ENCODE data around the gene REPS2.

REPS2 gene

DNA sequence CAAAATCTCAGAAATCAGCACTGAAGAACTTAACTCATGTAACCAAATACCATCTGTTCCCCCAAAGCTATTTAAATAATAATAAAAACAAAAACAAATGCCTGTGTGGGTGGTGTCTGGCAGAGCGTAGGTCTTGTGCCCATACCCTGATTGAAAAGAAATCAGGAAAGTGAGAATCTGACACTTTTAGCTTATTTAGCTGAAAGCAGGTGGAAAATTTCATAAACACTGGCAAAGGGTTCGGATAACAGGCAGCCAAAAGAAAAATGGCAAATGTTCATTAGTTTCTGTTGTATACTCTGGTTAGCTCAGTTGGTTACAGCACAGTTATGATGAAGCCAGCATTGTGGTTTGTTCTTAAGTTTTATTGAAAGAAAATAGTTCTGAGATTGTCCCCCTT, 48.3 kb downstream of the REPS2 start:
- Histone ChIP-seq H3K4me2 (ENCODE audit: low read length) (no peak overlapping the region), H3K18ac (ENCODE audit: low read length) (no peak overlapping the region), H3K56ac (ENCODE audit: low read length) (no peak overlapping the region), H3K79me1 (ENCODE audit: low read length) (no peaks in the 10 kb centered on the region), H3K36me3 (ENCODE audit: control insufficient read depth, insufficient read depth, low read length) (no peaks in the 10 kb centered on the region), H3K4me1 (ENCODE audit: control insufficient read depth, low read depth, low read length) (no peaks in the 10 kb centered on the region), H2BK5ac (ENCODE audit: low read length) (no peak overlapping the region), H2AK5ac (ENCODE audit: low read length) (no peak overlapping the region), H2BK120ac (ENCODE audit: low read depth, low read length) (no peak overlapping the region), H4K5ac (ENCODE audit: low read length) (no peak overlapping the region), H3K23ac (ENCODE audit: low read length) (no peak overlapping the region), H4K8ac (ENCODE audit: low read depth, low read length) (no peak overlapping the region), H2BK15ac (replicated peaks; ENCODE audit: low read depth) (no peak overlapping the region), H3K27me3 (ENCODE audit: insufficient read depth, low read length, poor library complexity) (no peaks in the 10 kb centered on the region), H3K4me3 (ENCODE audit: low read length) (no peak overlapping the region), H3K9ac (ENCODE audit: low read length) (no peak overlapping the region), H3K4ac (ENCODE audit: low read depth, low read length) (no peak overlapping the region), H3K79me2 (ENCODE audit: control insufficient read depth, insufficient read depth, low read length) (no peaks in the 10 kb centered on the region), H3K27ac (ENCODE audit: low read depth, low read length) (no peak overlapping the region)
- DNase-seq = no peak
- no CpG with 5 or more reads among the region's 2 CpGs for WGBS (ENCODE audit: extremely low coverage, insufficient coverage, low lambda C conversion rate)

DNA sequence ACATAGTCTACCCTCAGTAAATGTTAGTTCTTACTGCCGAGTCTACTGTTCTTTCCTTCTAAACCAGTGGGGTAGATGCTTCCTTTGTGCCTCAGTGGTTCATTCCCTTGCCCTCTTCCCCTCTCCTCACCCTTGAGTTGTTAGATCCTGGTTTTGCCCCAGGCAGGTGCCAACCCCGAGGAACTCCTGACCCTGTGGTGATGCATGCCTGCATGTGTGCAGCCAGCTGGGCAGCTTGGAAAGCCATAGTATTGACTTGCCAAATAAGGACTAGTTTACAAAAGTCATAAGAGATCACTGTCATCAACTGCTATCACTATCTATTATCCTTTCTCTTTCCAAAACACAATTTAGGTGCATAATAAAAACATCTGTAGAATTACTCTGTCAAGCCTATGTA, 50.9 kb downstream of the REPS2 start:
- H2BK120ac ChIP-seq (ENCODE audit: low read depth, low read length) = no peak overlapping the region
- no peak overlapping the region for H3K4me2 ChIP-seq (ENCODE audit: low read length)
- H3K4me1 ChIP-seq (ENCODE audit: control insufficient read depth, low read depth, low read length) = no peaks in the 10 kb centered on the region
- no peak overlapping the region for H4K8ac ChIP-seq (ENCODE audit: low read depth, low read length)
- H3K27me3 ChIP-seq (ENCODE audit: insufficient read depth, low read length, poor library complexity) = no peaks in the 10 kb centered on the region
- H2BK5ac ChIP-seq (ENCODE audit: low read length) = no peak overlapping the region
- H3K27ac ChIP-seq (ENCODE audit: low read depth, low read length) = no peak overlapping the region
- H4K5ac ChIP-seq (ENCODE audit: low read length) = no peak overlapping the region
- no peaks in the 10 kb centered on the region for H3K36me3 ChIP-seq (ENCODE audit: control insufficient read depth, insufficient read depth, low read length)
- H3K18ac ChIP-seq (ENCODE audit: low read length) = no peak overlapping the region
- H3K79me1 ChIP-seq (ENCODE audit: low read length) = no peaks in the 10 kb centered on the region
- WGBS (ENCODE audit: extremely low coverage, insufficient coverage, low lambda C conversion rate) = no CpG with 5 or more reads among the region's 2 CpGs
- no peak overlapping the region for H3K4ac ChIP-seq (ENCODE audit: low read depth, low read length)
- H2AK5ac ChIP-seq (ENCODE audit: low read length) = no peak overlapping the region
- H3K9ac ChIP-seq (ENCODE audit: low read length) = no peak overlapping the region
- H3K23ac ChIP-seq (ENCODE audit: low read length) = no peak overlapping the region
- H3K79me2 ChIP-seq (ENCODE audit: control insufficient read depth, insufficient read depth, low read length) = no peaks in the 10 kb centered on the region
- no peak overlapping the region for H3K4me3 ChIP-seq (ENCODE audit: low read length)
- no peak overlapping the region for H2BK15ac ChIP-seq (replicated peaks; ENCODE audit: low read depth)
- H3K56ac ChIP-seq (ENCODE audit: low read length) = no peak overlapping the region
- no peak for DNase-seq

DNA sequence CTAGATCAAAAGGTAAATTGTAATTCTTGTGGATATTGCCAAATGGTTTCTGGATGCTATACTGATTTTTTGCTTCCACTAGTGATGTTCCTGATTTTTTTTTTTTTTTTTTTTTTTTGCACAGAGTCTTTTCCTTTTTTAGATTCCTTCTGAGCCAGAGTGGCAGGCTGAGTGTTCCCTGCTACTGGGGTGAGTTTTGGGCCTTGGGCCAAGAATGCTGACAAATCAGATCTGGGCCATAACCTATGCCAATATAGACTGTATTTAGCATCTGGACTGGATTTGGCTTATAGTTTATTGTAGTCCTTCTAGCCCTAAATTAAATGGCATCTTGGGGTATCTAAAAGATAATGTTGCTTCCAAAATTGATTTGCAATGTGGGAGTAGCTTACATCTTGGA, 52.8 kb downstream of the REPS2 start:
- no peak for DNase-seq
- Histone ChIP-seq H3K27ac (ENCODE audit: low read depth, low read length) (no peak overlapping the region), H3K27me3 (ENCODE audit: insufficient read depth, low read length, poor library complexity) (no peaks in the 10 kb centered on the region)

DNA sequence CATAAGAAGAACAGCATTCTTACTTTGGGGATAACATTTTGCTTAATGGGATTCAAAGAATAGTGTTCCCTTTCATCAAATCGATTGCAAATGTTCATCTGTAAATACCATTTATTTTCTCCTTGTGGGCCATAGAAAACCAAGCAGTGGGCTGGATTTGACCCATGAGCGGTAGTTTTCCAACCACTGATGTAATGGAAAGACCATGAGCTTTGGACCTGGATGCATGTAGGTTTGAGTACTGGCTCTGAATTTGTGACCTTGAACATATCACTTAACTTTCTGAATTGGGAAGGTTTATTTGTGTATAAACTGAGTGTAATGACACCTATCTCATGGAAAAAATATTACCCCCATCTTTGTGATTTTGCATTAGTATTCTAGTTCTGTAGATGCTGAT, 54.3 kb downstream of the REPS2 start:
- Histone ChIP-seq H3K27me3 (ENCODE audit: insufficient read depth, low read length, poor library complexity) (no peaks in the 10 kb centered on the region), H3K4me2 (ENCODE audit: low read length) (no peak overlapping the region), H3K9ac (ENCODE audit: low read length) (no peak overlapping the region), H4K5ac (ENCODE audit: low read length) (no peak overlapping the region), H3K27ac (ENCODE audit: low read depth, low read length) (no peak overlapping the region), H3K4me3 (ENCODE audit: low read length) (no peak overlapping the region), H3K4me1 (ENCODE audit: control insufficient read depth, low read depth, low read length) (no peaks in the 10 kb centered on the region), H3K79me2 (ENCODE audit: control insufficient read depth, insufficient read depth, low read length) (no peaks in the 10 kb centered on the region), H3K18ac (ENCODE audit: low read length) (no peak overlapping the region), H3K79me1 (ENCODE audit: low read length) (no peaks in the 10 kb centered on the region), H2AK5ac (ENCODE audit: low read length) (no peak overlapping the region), H3K36me3 (ENCODE audit: control insufficient read depth, insufficient read depth, low read length) (no peaks in the 10 kb centered on the region), H2BK15ac (replicated peaks; ENCODE audit: low read depth) (no peak overlapping the region), H3K23ac (ENCODE audit: low read length) (no peak overlapping the region), H2BK5ac (ENCODE audit: low read length) (no peak overlapping the region), H3K4ac (ENCODE audit: low read depth, low read length) (no peak overlapping the region), H4K8ac (ENCODE audit: low read depth, low read length) (no peak overlapping the region), H3K56ac (ENCODE audit: low read length) (no peak overlapping the region), H2BK120ac (ENCODE audit: low read depth, low read length) (no peak overlapping the region)
- no CpG with 5 or more reads among the region's 2 CpGs for WGBS (ENCODE audit: extremely low coverage, insufficient coverage, low lambda C conversion rate)
- DNase-seq = no peak

More for the DNA sequence above, 52.8 kb downstream of the REPS2 start:
- H2BK120ac ChIP-seq (ENCODE audit: low read depth, low read length) = no peak overlapping the region
- H2AK5ac ChIP-seq (ENCODE audit: low read length) = no peak overlapping the region
- H3K4me2 ChIP-seq (ENCODE audit: low read length) = no peak overlapping the region
- H3K9ac ChIP-seq (ENCODE audit: low read length) = no peak overlapping the region
- H3K4ac ChIP-seq (ENCODE audit: low read depth, low read length) = no peak overlapping the region
- no peak overlapping the region for H2BK5ac ChIP-seq (ENCODE audit: low read length)
- no peak overlapping the region for H2BK15ac ChIP-seq (replicated peaks; ENCODE audit: low read depth)
- no peak overlapping the region for H3K56ac ChIP-seq (ENCODE audit: low read length)
- H4K8ac ChIP-seq (ENCODE audit: low read depth, low read length) = no peak overlapping the region
- H3K36me3 ChIP-seq (ENCODE audit: control insufficient read depth, insufficient read depth, low read length) = no peaks in the 10 kb centered on the region
- no peaks in the 10 kb centered on the region for H3K4me1 ChIP-seq (ENCODE audit: control insufficient read depth, low read depth, low read length)
- H3K79me2 ChIP-seq (ENCODE audit: control insufficient read depth, insufficient read depth, low read length) = no peaks in the 10 kb centered on the region
- no peak overlapping the region for H3K23ac ChIP-seq (ENCODE audit: low read length)
- no peak overlapping the region for H4K5ac ChIP-seq (ENCODE audit: low read length)
- H3K79me1 ChIP-seq (ENCODE audit: low read length) = no peaks in the 10 kb centered on the region
- no peak overlapping the region for H3K18ac ChIP-seq (ENCODE audit: low read length)
- no peak overlapping the region for H3K4me3 ChIP-seq (ENCODE audit: low read length)

DNA sequence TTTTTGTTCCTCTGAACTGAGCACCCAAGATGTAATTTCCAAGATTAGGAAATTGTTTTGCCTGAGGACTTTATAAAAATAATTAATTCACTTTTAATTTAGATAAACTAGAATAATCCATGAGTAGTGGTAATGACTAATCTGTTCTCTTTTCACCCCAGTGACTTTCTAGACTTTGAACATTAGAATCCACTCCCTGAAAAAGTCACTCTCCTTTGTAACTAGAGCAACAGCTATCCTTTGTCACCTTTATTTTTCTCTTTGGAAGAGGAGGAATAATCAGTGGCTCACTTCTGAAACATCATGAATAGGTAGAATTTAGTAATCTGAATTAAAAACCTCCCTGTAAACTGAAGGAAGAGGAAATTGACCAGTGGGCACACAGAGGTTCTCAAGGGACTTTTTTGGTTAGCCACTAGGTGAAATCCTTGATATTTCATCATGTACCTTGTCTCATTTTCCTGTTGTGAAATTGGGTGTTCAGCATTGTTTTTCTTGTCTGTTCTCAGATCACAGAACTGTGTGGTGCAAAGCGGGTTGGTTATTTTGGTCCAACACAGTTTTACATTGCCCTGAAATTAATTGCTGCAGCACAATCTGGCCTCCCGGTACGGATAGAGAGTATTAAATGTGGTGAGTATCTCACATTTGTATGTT, 59.4 kb downstream of the REPS2 start:
- Histone ChIP-seq H3K4me2 (ENCODE audit: low read length) (no peak overlapping the region), H3K4me3 (ENCODE audit: low read length) (no peak overlapping the region), H3K27me3 (ENCODE audit: insufficient read depth, low read length, poor library complexity) (no peaks in the 10 kb centered on the region), H3K36me3 (ENCODE audit: control insufficient read depth, insufficient read depth, low read length) (no peaks in the 10 kb centered on the region), H3K27ac (ENCODE audit: low read depth, low read length) (no peak overlapping the region), H3K4me1 (ENCODE audit: control insufficient read depth, low read depth, low read length) (no peaks in the 10 kb centered on the region), H2BK15ac (replicated peaks; ENCODE audit: low read depth) (no peak overlapping the region), H3K56ac (ENCODE audit: low read length) (no peak overlapping the region), H3K23ac (ENCODE audit: low read length) (no peak overlapping the region), H3K9ac (ENCODE audit: low read length) (no peak overlapping the region), H2AK5ac (ENCODE audit: low read length) (no peak overlapping the region), H2BK120ac (ENCODE audit: low read depth, low read length) (no peak overlapping the region), H3K18ac (ENCODE audit: low read length) (no peak overlapping the region), H4K8ac (ENCODE audit: low read depth, low read length) (no peak overlapping the region), H2BK5ac (ENCODE audit: low read length) (no peak overlapping the region), H4K5ac (ENCODE audit: low read length) (no peak overlapping the region), H3K79me2 (ENCODE audit: control insufficient read depth, insufficient read depth, low read length) (no peaks in the 10 kb centered on the region), H3K4ac (ENCODE audit: low read depth, low read length) (no peak overlapping the region), H3K79me1 (ENCODE audit: low read length) (no peaks in the 10 kb centered on the region)
- no peak for DNase-seq
- no CpG with 5 or more reads among the region's 3 CpGs for WGBS (ENCODE audit: extremely low coverage, insufficient coverage, low lambda C conversion rate)

DNA sequence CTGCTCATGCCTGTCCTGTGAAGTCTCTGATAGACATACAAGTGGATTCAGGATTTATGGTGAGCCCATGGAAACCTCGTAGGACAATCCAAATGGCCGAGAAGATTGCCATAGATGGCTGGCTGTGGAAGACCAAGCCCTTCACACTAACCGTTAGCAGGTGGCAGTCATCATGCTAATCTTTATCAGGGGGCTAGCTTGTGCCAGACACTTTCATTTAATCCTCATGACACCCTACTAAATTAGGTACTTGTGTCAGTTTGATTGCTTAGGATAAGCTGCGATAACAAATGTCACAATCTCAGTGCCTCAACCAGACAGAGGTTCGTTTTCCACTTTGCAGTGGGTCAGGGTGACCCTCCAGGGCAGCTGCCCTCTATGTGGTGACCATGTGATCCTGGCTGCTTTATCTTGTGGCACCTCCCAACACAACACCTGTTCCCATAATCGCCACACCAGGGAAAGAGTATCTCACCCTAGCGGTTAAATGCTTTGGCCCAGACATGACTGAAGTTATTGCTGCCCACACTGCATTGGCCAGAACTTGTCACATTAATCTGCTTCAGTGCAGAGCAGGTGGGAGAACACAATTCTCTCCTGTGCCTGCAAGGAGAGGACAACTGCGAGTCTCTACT, 60.8 kb downstream of the REPS2 start:
- Histone ChIP-seq H3K36me3 (ENCODE audit: control insufficient read depth, insufficient read depth, low read length) (no peaks in the 10 kb centered on the region), H4K8ac (ENCODE audit: low read depth, low read length) (no peak overlapping the region), H3K4ac (ENCODE audit: low read depth, low read length) (no peak overlapping the region), H3K23ac (ENCODE audit: low read length) (no peak overlapping the region), H3K18ac (ENCODE audit: low read length) (no peak overlapping the region), H2BK15ac (replicated peaks; ENCODE audit: low read depth) (no peak overlapping the region), H4K5ac (ENCODE audit: low read length) (no peak overlapping the region), H3K27me3 (ENCODE audit: insufficient read depth, low read length, poor library complexity) (no peaks in the 10 kb centered on the region), H2BK5ac (ENCODE audit: low read length) (no peak overlapping the region), H2BK120ac (ENCODE audit: low read depth, low read length) (no peak overlapping the region), H3K79me2 (ENCODE audit: control insufficient read depth, insufficient read depth, low read length) (no peaks in the 10 kb centered on the region), H3K4me3 (ENCODE audit: low read length) (no peak overlapping the region), H3K79me1 (ENCODE audit: low read length) (no peaks in the 10 kb centered on the region), H3K4me2 (ENCODE audit: low read length) (no peak overlapping the region), H3K56ac (ENCODE audit: low read length) (no peak overlapping the region), H2AK5ac (ENCODE audit: low read length) (no peak overlapping the region), H3K27ac (ENCODE audit: low read depth, low read length) (no peak overlapping the region), H3K9ac (ENCODE audit: low read length) (no peak overlapping the region), H3K4me1 (ENCODE audit: control insufficient read depth, low read depth, low read length) (no peaks in the 10 kb centered on the region)
- no CpG with 5 or more reads among the region's 8 CpGs for WGBS (ENCODE audit: extremely low coverage, insufficient coverage, low lambda C conversion rate)
- DNase-seq = peak; percentile 76

Data from mesendoderm (in vitro differentiated cells).